ENCODE data around the gene ATP8B4. TPM values are rescaled to one million over a fixed set of nuclear protein-coding genes. Genes with fewer than 3 reads are reported as not detected.
A peak's percentile ranks its signal among the peaks of the same experiment; 100 is the strongest.

Gene ATP8B4
- total RNA-seq, 1 donor from 2014 or later, result 2.5 TPM

DNA sequence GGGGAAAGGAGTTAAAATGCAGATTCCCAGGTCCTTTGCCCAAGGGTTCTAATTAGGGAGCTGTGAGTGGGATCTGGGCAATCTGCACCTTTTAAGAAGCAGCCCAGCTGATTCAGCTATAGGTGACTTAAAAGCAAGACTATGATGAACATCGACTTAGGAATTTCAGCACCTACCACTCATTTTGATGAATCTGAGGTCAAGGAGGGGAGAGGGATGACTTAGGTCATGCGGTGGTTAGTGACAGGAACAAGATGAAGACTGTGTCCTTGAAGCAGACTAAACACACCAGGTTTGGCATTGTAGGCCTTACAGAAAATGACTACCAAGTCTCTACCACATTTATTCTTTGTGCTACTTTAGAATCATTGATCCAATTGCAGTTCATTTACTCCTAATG lies 301.9 kb downstream of the ATP8B4 start:
- Histone ChIP-seq H3K9me3 (replicated peaks) (peaks cover 7% of the 10 kb centered on the region), H3K36me3 (no peaks in the 10 kb centered on the region), H3K4me3 (no peak overlapping the region), H3K4me1 (no peaks in the 10 kb centered on the region), H3K27me3 (ENCODE audit: low read depth) (no peaks in the 10 kb centered on the region), H3K27ac (replicated peaks) (no peak overlapping the region)
- intact Hi-C loops (cut with micrococcal nuclease), result no loop called here
- no peak for TF ChIP-seq CTCF (IDR thresholded peaks at IDR 0.05; ENCODE audit: borderline replicate concordance)
- no peak for DNase-seq

DNA sequence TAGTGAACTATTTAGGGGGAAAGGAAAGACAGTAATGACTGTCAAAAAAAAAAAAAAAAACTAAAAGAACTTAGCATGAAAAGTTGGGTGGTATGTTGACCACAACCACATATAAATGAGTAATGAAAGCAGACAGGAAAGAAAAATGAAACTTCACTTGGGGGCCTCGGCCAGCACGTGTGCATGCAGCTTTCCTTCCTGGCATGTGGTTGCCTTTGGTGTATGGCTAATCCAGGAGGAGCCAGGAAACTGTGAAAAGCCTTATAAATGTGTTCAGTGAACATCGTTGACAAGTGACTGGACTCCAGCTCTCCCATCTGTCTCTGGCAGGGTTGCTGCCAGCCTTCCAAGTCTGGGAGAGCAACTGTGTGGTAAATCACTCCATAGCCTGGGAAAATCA lies 303.1 kb downstream of the ATP8B4 start:
- H3K36me3 ChIP-seq, result no peaks in the 10 kb centered on the region
- peaks cover 7% of the 10 kb centered on the region for H3K9me3 ChIP-seq (replicated peaks)
- peak; percentile 15 for DNase-seq
- no peaks in the 10 kb centered on the region for H3K27me3 ChIP-seq (ENCODE audit: low read depth)
- no peaks in the 10 kb centered on the region for H3K4me1 ChIP-seq
- H3K4me3 ChIP-seq, result no peak overlapping the region
- intact Hi-C loops (cut with micrococcal nuclease), result no loop called here
- TF ChIP-seq CTCF (IDR thresholded peaks at IDR 0.05; ENCODE audit: borderline replicate concordance), result no peak
- H3K27ac ChIP-seq (replicated peaks), result peak overlapping the region; percentile 4

DNA sequence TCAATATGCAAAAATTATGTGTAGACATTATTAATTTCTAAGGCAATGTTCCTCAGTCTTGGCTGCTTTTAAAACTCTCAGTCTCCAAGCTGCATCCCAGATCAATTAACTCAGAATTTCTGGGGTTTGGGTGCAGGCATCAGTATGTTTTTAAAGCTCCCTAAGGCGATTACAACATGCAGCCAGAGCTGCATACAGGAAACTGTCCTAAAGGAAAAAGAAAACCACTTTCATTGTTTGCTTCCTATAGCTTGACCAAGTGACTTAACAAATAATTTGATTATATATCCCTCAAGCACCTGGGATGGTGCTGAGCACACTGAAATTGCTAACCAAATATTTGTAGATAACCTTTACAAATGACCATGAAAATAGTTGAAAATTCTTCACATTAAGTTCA lies 303.5 kb downstream of the ATP8B4 start:
- Histone ChIP-seq H3K9me3 (replicated peaks) (peaks cover 7% of the 10 kb centered on the region), H3K36me3 (no peaks in the 10 kb centered on the region), H3K4me3 (no peak overlapping the region), H3K27ac (replicated peaks) (peak overlapping the region; percentile 33), H3K27me3 (ENCODE audit: low read depth) (no peaks in the 10 kb centered on the region), H3K4me1 (peaks cover under 1% of the 10 kb centered on the region)
- no peak for TF ChIP-seq CTCF (IDR thresholded peaks at IDR 0.05; ENCODE audit: borderline replicate concordance)
- DNase-seq, result no peak
- intact Hi-C loops (cut with micrococcal nuclease), result no loop called here

- Histone ChIP-seq H3K9me3 (replicated peaks) (peaks cover 7% of the 10 kb centered on the region), H3K36me3 (no peaks in the 10 kb centered on the region), H3K4me1 (peaks cover 3% of the 10 kb centered on the region), H3K4me3 (no peak overlapping the region), H3K27me3 (ENCODE audit: low read depth) (no peaks in the 10 kb centered on the region), H3K27ac (replicated peaks) (peak overlapping the region; percentile 33)
- no peak for TF ChIP-seq CTCF (IDR thresholded peaks at IDR 0.05; ENCODE audit: borderline replicate concordance)
- intact Hi-C loops (cut with micrococcal nuclease), result no loop called here
- no peak for DNase-seq
Observed at GRCh38 chr15:49814709-49815108, 304.3 kb downstream of the ATP8B4 start.

- Histone ChIP-seq H3K9me3 (replicated peaks) (peaks cover 1% of the 10 kb centered on the region), H3K27ac (replicated peaks) (peak overlapping the region; percentile 31), H3K36me3 (no peaks in the 10 kb centered on the region), H3K27me3 (ENCODE audit: low read depth) (no peaks in the 10 kb centered on the region), H3K4me3 (no peak overlapping the region), H3K4me1 (peaks cover 3% of the 10 kb centered on the region)
- no peak for TF ChIP-seq CTCF (IDR thresholded peaks at IDR 0.05; ENCODE audit: borderline replicate concordance)
- intact Hi-C loops (cut with micrococcal nuclease), result no loop called here
- DNase-seq, result peak; percentile 34
Observed at GRCh38 chr15:49813625-49814024, 305.4 kb downstream of the ATP8B4 start.

DNA sequence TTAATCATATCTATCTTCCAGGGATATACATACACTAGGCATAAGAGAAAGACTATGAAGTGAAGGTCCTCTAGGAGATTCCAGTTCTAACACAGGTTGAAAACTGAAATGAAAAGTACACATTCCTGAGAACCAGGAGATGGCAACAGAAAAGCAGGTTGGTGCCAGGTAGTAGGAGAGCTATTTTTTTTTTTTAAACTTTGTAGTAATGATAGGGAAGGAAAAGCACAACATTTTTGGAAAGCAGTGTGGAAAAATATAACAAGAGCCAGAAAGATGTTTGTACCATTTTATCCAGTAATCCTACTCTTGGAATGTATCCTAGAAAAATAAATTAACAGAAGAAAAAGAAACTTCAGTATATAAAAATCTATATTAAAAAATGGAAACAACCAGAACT lies 308.3 kb downstream of the ATP8B4 start:
- DNase-seq, result no peak
- H3K4me3 ChIP-seq, result no peak overlapping the region
- peaks cover 8% of the 10 kb centered on the region for H3K9me3 ChIP-seq (replicated peaks)
- H3K27ac ChIP-seq (replicated peaks), result peak overlapping the region; percentile 24
- no peaks in the 10 kb centered on the region for H3K36me3 ChIP-seq
- intact Hi-C loops (cut with micrococcal nuclease), result no loop called here
- no peak for TF ChIP-seq CTCF (IDR thresholded peaks at IDR 0.05; ENCODE audit: borderline replicate concordance)
- no peaks in the 10 kb centered on the region for H3K27me3 ChIP-seq (ENCODE audit: low read depth)
- H3K4me1 ChIP-seq, result peaks cover 3% of the 10 kb centered on the region

Data from left ventricle myocardium inferior (tissue), 1 donor.